ENCODE measurements around the gene SETD5. TPM values are rescaled to one million over a fixed set of nuclear protein-coding genes. Genes with fewer than 3 reads are reported as not detected.

The SETD5 gene
- total RNA-seq, 1 donor from 2014 or later = 25.5 TPM

- DNase-seq (ENCODE audit: low read depth in 2 of 2) = no peak
These were observed 115.1 kb downstream of the SETD5 start for GRCh38 chr3:9512456-9513045.

DNA sequence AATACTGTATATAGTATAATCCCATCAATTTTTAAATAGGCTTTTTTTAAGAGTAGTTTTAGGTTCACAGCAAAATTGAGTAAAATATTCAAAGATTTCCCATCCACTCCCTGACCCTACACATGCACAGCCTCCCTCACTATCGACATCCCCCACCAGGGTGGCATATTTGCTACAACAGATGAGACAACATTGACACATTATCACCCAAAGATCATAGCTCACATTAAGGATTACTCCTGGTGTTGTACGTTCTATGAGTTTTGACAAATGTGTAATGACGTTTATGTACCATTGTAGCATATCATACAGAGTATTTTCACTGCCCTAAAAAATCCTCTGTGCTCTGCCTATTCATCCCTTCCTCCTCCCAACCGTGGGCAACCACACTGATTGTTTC is 116.9 kb downstream of the SETD5 start:
- DNase-seq (ENCODE audit: low read depth in 2 of 2) = no peak

DNA sequence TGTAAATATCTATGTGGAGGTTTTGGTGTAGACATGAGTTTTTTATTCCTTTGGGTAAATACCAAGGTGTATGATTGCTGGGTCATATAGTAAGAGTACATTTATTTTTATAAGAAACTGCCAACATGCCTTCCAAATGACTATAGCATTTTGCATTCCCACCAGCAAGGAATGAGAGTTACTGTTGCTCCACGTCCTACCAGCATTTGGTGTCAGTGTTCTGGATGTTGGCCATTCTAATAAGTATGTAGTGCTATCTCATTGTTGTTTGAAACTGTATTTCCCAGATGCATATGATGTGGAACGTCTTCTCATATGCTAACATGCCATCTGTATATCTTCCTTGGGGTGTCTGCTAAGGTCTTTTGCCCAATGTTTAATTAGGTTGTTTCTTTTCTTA is 117.5 kb downstream of the SETD5 start:
- no peak for DNase-seq (ENCODE audit: low read depth in 2 of 2)

GRCh38 chr3:9525078-9525477 is 127.7 kb downstream of the SETD5 start:
- no peak for DNase-seq (ENCODE audit: low read depth in 2 of 2)

Other genes with a start within 250 kb of the SETD5 start
- gene SRGAP3, start 148.0 kb upstream of the SETD5 start, total RNA-seq = 1.0 and 2.3 TPM in 2 replicates
- gene THUMPD3, start 34.6 kb upstream of the SETD5 start, total RNA-seq = 18.6 and 19.0 TPM in 2 replicates
- under 0.01 TPM in 2 replicates for gene LHFPL4, start 156.2 kb downstream of the SETD5 start, total RNA-seq